Amniotic epithelial cell (primary cell): ENCODE data around the gene SAP130.

ENCODE experiments used
- DNase-seq: peaks from one replicate; pipeline ENCODE4 v3.0.0-alpha.2; 2010; ENCODE audit warnings: low read depth

The SAP130 gene

GRCh38 chr2:127893494-127893893, 134.4 kb downstream of the SAP130 start:
- DNase-seq, result no peak

- DNase-seq, result no peak
Measured at GRCh38 chr2:127893033-127893432, 134.8 kb downstream of the SAP130 start.

- DNase-seq, result no peak
Measured at GRCh38 chr2:127891811-127892210, 136.0 kb downstream of the SAP130 start.
